HepG2 (cell line): ENCODE results near the gene RAP1A. TPM values are rescaled to one million over a fixed set of nuclear protein-coding genes. Genes with fewer than 3 reads are reported as not detected.

Experiments
- EZH2 ChIP-seq: conservative IDR thresholded peaks from 2 replicates; pipeline ENCODE4 v1.6.1; 2012; ENCODE audit warnings: mild to moderate bottlenecking, low read depth, low read length, moderate library complexity
- GFI1 ChIP-seq: sonication (generic); formaldehyde crosslinking; IDR thresholded peaks from 2 replicates; pipeline ENCODE4 v1.5.0; 2020; ENCODE audit warnings: missing genetic modification reagents, mild to moderate bottlenecking, borderline replicate concordance
- HOXA9 ChIP-seq: sonication (generic); formaldehyde crosslinking; IDR thresholded peaks from 2 replicates; pipeline ENCODE4 v1.8.1; 2022; ENCODE audit warnings: missing genetic modification reagents, mild to moderate bottlenecking, moderate library complexity, borderline replicate concordance
- IKZF4 ChIP-seq: sonication (generic); formaldehyde crosslinking; IDR thresholded peaks from 2 replicates; pipeline ENCODE4 v1.5.1; 2020; ENCODE audit warnings: borderline replicate concordance, mild to moderate bottlenecking, low read depth, missing genetic modification reagents; ENCODE audit errors: not compliant biosample characterization
- JDP2 ChIP-seq: sonication (generic); formaldehyde crosslinking; IDR thresholded peaks from 2 replicates; pipeline ENCODE4 v1.8.1; 2022; ENCODE audit warnings: missing genetic modification reagents, borderline replicate concordance
- KDM5A ChIP-seq: fragments of 200-600 bp; sonication (generic); IDR thresholded peaks from 2 replicates; pipeline ENCODE4 v1.7.0; 2018; ENCODE audit warnings: antibody characterized with exemption, mild to moderate bottlenecking, low read length, borderline replicate concordance
- MED1 ChIP-seq: sonication (generic); formaldehyde crosslinking; IDR thresholded peaks from 2 replicates; pipeline ENCODE4 v1.4.0; 2020; ENCODE audit warnings: missing genetic modification reagents
- MEF2D ChIP-seq: sonication (generic); formaldehyde crosslinking; IDR thresholded peaks from 2 replicates; pipeline ENCODE4 v1.5.1; 2020; ENCODE audit warnings: mild to moderate bottlenecking, missing genetic modification reagents
- MIER3 ChIP-seq: IDR thresholded peaks from 2 replicates; pipeline ENCODE4 v1.6.1; 2016; ENCODE audit warnings: missing compliant biosample characterization, borderline replicate concordance
- MTA1 ChIP-seq: sonication (generic); formaldehyde crosslinking; IDR thresholded peaks from 2 replicates; pipeline ENCODE4 v1.4.0; 2020; ENCODE audit warnings: missing genetic modification reagents, mild to moderate bottlenecking, borderline replicate concordance
- PHF8 ChIP-seq: sonication (generic); formaldehyde crosslinking; IDR thresholded peaks from 2 replicates; pipeline ENCODE4 v1.5.0; 2020; ENCODE audit warnings: missing genetic modification reagents
- POLR2AphosphoS2 ChIP-seq: IDR thresholded peaks from 2 replicates; pipeline ENCODE4 v1.6.1; 2011; ENCODE audit warnings: low read depth, low read length, improper control_type of control experiment
- SPEN ChIP-seq: sonication (generic); formaldehyde crosslinking; IDR thresholded peaks from 2 replicates; pipeline ENCODE4 v1.5.1; 2020; ENCODE audit warnings: low read depth, mild to moderate bottlenecking, missing genetic modification reagents
- TP53 ChIP-seq: sonication (generic); formaldehyde crosslinking; conservative IDR thresholded peaks from 2 replicates; pipeline ENCODE4 v1.4.0; 2020; ENCODE audit warnings: missing genetic modification reagents
- ZNF441 ChIP-seq: sonication (generic); formaldehyde crosslinking; IDR thresholded peaks from 2 replicates; pipeline ENCODE4 v1.7.0; 2021; ENCODE audit warnings: missing genetic modification reagents, borderline replicate concordance
- ZNF510 ChIP-seq: sonication (generic); formaldehyde crosslinking; IDR thresholded peaks from 2 replicates; pipeline ENCODE4 v1.4.0; 2020; ENCODE audit warnings: low read depth, mild to moderate bottlenecking, missing genetic modification reagents
- ZNF652 ChIP-seq: IDR thresholded peaks from 2 replicates; pipeline ENCODE4 v1.6.1; 2016; ENCODE audit warnings: low read depth, borderline replicate concordance
- polyA plus RNA-seq, 8 experiments: library from polyadenylated mRNA; depleted of rRNA in 3 of 8; stranded (reverse) in 7 of 8; unstranded in 1 of 8; fragments of >200 nt; fragmentation: Illumina TruSeq in 4 of 8; extraction: Trizol in 4 of 8; gene quantifications; 2 replicates each; pipeline versions ENCODE4 v1.2.1 to v1.2.3, GENCODE V29; 2011 to 2016; ENCODE audit warnings: low read depth in 4 of 8, missing spikeins in 1 of 8, mixed read lengths in 1 of 8; ENCODE audit not compliant: insufficient read depth in 1 of 8
- total RNA-seq, 5 experiments: library from RNA; depleted of rRNA; stranded (reverse); fragments of >200 nt; fragmentation: Illumina TruSeq; extraction: Trizol; gene quantifications; 2 replicates each; pipeline ENCODE4 v1.2.3, GENCODE V29; 2016; ENCODE audit warnings: low read depth in 1 of 5
- TF ChIP-seq, protein P1 (sequence below): sonication (generic); formaldehyde crosslinking; IDR thresholded peaks from 2 replicates; pipeline ENCODE4 v1.4.0; 2020; ENCODE audit warnings: missing genetic modification reagents
- TF ChIP-seq, protein P2 (sequence below), 2 experiments: sonication (generic) in 1 of 2; formaldehyde crosslinking in 1 of 2; IDR thresholded peaks; 2 replicates each; pipeline versions ENCODE4 v1.4.0 to v1.6.1; 2018 to 2020; ENCODE audit warnings: missing genetic modification reagents in 2 of 2, borderline replicate concordance in 1 of 2, low read depth in 1 of 2, mild to moderate bottlenecking in 1 of 2, missing biosample characterization in 1 of 2
- TF ChIP-seq, protein P3 (sequence below): sonication (generic); formaldehyde crosslinking; IDR thresholded peaks from 2 replicates; pipeline ENCODE4 v1.4.0; 2020; ENCODE audit warnings: low read depth, missing genetic modification reagents
- TF ChIP-seq, protein P4 (sequence below): sonication (generic); formaldehyde crosslinking; IDR thresholded peaks from 2 replicates; pipeline ENCODE4 v1.8.0; 2022; ENCODE audit warnings: missing genetic modification reagents, mild to moderate bottlenecking, inconsistent platforms, borderline replicate concordance

RAP1A gene
- total and polyA plus RNA-seq, 2 of the 13 experiments (the other 11 are each of a cell fraction or from before 2014, with no cell fraction given) = 19.0 to 20.7 TPM

DNA sequence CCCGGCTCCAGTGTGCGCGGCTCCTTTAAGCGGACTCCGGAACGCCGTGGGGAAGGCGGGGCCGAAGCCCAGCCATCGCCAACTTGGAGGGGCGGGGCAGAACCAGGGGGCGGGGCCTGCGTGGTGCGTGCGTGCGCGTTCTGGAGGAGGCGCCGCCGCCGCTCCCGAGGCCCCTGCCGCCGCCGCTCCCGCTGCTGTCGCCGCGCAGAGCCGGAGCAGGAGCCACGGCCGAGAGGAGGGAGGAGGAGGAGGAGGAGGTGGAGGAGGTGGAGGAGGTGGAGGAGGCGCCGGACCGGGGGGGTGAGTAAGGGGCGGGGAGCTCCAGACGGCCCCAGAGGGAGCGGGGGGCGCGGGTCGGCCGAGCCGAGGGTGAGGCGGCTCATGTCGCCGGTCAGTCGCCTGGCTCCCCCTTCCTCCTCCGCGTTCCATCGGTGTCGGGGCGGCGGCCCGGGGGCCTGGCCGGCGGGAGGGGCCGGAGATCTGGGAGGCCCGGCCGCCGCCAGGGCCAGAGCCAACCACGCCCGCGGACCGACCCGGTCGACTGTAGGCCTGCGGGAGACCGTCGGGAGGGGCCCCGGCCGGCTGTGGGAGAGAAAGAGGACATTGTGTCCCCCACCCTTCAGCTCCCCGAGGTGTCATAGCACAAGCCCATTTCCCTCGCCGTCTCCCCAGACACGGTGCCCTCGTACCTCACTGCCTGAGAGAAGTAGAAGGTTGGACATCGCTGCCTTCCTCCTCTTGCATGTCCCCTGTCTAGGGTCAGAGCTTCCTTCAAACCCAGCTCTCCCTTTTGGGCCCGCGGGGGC is at the start of gene RAP1A (continued):
- TF ChIP-seq, protein P1, sequence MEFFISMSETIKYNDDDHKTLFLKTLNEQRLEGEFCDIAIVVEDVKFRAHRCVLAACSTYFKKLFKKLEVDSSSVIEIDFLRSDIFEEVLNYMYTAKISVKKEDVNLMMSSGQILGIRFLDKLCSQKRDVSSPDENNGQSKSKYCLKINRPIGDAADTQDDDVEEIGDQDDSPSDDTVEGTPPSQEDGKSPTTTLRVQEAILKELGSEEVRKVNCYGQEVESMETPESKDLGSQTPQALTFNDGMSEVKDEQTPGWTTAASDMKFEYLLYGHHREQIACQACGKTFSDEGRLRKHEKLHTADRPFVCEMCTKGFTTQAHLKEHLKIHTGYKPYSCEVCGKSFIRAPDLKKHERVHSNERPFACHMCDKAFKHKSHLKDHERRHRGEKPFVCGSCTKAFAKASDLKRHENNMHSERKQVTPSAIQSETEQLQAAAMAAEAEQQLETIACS (CRISPR knock-in tag) = peak; percentile 92
- no peak for TF ChIP-seq MED1
- no peak for TF ChIP-seq JDP2 (CRISPR knock-in tag)
- peak; percentile 19 for TF ChIP-seq MEF2D (CRISPR knock-in tag)
- TF ChIP-seq ZNF510 (CRISPR knock-in tag) = no peak
- TF ChIP-seq IKZF4 (CRISPR knock-in tag) = peak; percentile 16
- TF ChIP-seq ZNF441 (CRISPR knock-in tag) = 0 out of 2 replicates have a peak, but pooled peaks have one; percentile 25
- TF ChIP-seq POLR2AphosphoS2 = no peak
- TF ChIP-seq PHF8 (CRISPR knock-in tag) = peak; percentile 58
- no peak for TF ChIP-seq TP53
- TF ChIP-seq EZH2 = no peak
- TF ChIP-seq, protein P2, sequence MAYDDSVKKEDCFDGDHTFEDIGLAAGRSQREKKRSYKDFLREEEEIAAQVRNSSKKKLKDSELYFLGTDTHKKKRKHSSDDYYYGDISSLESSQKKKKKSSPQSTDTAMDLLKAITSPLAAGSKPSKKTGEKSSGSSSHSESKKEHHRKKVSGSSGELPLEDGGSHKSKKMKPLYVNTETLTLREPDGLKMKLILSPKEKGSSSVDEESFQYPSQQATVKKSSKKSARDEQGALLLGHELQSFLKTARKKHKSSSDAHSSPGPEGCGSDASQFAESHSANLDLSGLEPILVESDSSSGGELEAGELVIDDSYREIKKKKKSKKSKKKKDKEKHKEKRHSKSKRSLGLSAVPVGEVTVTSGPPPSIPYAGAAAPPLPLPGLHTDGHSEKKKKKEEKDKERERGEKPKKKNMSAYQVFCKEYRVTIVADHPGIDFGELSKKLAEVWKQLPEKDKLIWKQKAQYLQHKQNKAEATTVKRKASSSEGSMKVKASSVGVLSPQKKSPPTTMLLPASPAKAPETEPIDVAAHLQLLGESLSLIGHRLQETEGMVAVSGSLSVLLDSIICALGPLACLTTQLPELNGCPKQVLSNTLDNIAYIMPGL (CRISPR knock-in tag; IDR thresholded peaks at IDR 0.05; ENCODE audit: borderline replicate concordance in 1 of 2, low read depth in 1 of 2) = peak in 1 of 2 experiments; percentile 54; a peak in 1 of 4 replicates
- TF ChIP-seq HOXA9 (CRISPR knock-in tag) = no peak
- TF ChIP-seq, protein P3, sequence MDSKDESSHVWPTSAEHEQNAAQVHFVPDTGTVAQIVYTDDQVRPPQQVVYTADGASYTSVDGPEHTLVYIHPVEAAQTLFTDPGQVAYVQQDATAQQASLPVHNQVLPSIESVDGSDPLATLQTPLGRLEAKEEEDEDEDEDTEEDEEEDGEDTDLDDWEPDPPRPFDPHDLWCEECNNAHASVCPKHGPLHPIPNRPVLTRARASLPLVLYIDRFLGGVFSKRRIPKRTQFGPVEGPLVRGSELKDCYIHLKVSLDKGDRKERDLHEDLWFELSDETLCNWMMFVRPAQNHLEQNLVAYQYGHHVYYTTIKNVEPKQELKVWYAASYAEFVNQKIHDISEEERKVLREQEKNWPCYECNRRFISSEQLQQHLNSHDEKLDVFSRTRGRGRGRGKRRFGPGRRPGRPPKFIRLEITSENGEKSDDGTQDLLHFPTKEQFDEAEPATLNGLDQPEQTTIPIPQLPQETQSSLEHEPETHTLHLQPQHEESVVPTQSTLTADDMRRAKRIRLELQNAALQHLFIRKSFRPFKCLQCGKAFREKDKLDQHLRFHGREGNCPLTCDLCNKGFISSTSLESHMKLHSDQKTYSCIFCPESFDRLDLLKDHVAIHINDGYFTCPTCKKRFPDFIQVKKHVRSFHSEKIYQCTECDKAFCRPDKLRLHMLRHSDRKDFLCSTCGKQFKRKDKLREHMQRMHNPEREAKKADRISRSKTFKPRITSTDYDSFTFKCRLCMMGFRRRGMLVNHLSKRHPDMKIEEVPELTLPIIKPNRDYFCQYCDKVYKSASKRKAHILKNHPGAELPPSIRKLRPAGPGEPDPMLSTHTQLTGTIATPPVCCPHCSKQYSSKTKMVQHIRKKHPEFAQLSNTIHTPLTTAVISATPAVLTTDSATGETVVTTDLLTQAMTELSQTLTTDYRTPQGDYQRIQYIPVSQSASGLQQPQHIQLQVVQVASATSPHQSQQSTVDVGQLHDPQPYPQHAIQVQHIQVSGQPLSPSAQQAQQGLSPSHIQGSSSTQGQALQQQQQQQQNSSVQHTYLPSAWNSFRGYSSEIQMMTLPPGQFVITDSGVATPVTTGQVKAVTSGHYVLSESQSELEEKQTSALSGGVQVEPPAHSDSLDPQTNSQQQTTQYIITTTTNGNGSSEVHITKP (CRISPR knock-in tag) = no peak
- TF ChIP-seq MTA1 (CRISPR knock-in tag) = no peak
- no peak; the same call in 1 of the 2 replicates for TF ChIP-seq SPEN (CRISPR knock-in tag)
- TF ChIP-seq, protein P4, sequence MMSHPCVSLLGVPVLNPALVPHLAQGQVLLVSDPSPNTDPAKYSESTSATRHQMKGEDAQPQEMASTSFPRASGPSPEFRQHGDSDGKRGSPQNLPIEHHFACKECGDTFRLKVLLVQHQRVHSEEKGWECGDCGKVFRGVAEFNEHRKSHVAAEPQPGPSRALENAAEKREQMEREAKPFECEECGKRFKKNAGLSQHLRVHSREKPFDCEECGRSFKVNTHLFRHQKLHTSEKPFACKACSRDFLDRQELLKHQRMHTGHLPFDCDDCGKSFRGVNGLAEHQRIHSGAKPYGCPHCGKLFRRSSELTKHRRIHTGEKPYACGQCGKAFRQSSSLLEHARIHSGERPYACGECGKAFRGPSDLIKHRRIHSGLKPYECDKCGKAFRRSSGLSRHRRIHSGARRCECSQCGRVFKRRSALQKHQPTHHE (CRISPR knock-in tag) = no peak
- no peak for TF ChIP-seq MIER3 (CRISPR knock-in tag)
- TF ChIP-seq ZNF652 (CRISPR knock-in tag) = no peak
- peak; percentile 16; the same call in 1 of the 2 replicates for TF ChIP-seq GFI1
- peak; percentile 45; the same call in 1 of the 2 replicates for TF ChIP-seq KDM5A
